Frontal cortex (tissue), 4 donors: ENCODE data around the gene F9. TPM values are rescaled to one million over a fixed set of nuclear protein-coding genes. Genes with fewer than 3 reads are reported as not detected.

Source experiments
- DNase-seq, 2 donors: peaks; one replicate each; pipeline ENCODE4 v3.0.0; 2012; ENCODE audit warnings: low spot score in 2 of 2
- FAIRE-seq: peaks from 2 replicates; lab custom pipeline; 2012; peaks lifted over from hg19 to GRCh38; lab: Jason Lieb, UNC
- total RNA-seq: library from RNA; depleted of rRNA; stranded (reverse); fragments of >200 nt; gene quantifications from one replicate; pipeline ENCODE4 v1.2.3, GENCODE V29; 2014
- donor health status: control.
- donor health status: control.
- donor health status: control.

F9 gene
- total RNA-seq, 1 donor from 2014 or later = not detected

DNA sequence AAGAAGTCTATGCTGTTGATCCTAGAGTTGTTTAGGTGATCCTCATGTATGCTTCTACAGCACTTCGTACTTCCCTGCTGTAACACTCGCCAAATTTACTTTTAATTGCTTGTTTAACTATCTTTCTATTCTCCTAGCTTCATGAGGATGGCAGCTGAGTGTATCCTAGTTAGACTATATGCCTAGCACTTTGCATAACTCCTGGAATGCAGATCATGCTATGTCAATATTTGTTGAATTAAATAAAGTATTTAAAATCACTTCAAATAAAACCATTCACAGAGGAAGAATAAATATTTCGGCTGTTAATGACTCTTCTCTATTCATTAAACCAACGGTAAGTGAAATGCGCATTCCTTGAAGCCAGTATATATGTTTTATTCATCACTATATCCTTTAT is 55.1 kb downstream of the F9 start:
- no peak for FAIRE-seq
- no peak for DNase-seq

DNA sequence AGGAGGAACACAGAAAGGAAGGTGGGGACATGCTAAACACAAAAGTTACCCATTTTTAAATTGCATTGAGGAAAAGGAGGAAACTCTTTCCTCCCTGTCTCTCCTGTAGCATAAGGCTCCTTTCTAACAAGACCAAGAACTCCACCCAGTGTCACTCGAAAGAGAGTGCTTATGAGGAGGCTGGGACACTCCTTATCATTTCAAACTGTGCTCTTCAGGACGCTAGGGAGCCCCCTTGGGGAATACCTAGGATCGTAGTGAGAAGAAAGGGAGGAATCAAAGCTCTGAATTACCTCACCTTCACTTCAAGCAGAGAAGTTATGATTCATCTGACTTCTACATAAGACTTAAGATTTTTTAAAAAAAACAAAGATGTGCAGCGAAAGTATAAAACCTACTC is 65.5 kb downstream of the F9 start:
- no peak for DNase-seq
- FAIRE-seq = no peak

DNA sequence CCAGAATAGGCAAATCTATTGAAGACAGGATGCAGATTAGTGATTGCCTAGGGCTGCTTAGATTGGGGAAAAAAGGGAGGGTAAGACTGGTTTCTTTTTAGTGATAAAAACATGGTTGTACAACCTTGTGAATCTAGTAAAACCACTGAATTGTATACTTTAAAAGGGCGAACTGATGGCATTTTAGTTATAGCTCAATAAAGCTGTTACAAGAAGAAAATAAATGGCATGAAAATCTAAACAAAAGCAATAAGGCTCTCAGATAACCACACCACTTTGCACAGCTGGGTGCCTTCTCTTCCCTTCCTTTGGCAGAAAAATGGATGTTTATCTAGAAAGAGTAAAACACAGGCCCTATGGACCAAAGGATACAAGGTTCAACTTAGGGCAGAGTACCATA is 69.6 kb downstream of the F9 start:
- no peak for DNase-seq
- no peak for FAIRE-seq

Other genes starting within 250 kb of the F9 start
- 17.9 TPM for gene MCF2, start 177.4 kb downstream of the F9 start, total RNA-seq